HCT116 (cell line): ENCODE results near the gene NSMCE4A. TPM values are rescaled to one million over a fixed set of nuclear protein-coding genes. Genes with fewer than 3 reads are reported as not detected.

Experiments
- ATAC-seq: fragments of 200-7000 bp; cut with Tn5 transposase; 2 replicates; pipeline ENCODE4 v1.9.1; 2020; ENCODE audit warnings: mild to moderate bottlenecking, moderate library complexity
- BruUV-seq: library from RNA; stranded (reverse); fragments of 400-500 nt; replicated peaks from 2 replicates; lab custom pipeline; 2021; lab: Mats Ljungman, UMichigan
- CTCF ChIA-PET: fragments of 300-600 bp; sonication (Branson Sonifier 250); formaldehyde crosslinking; loops from one replicate; lab custom pipeline; 2021; ENCODE audit warnings: antibody characterized with exemption; lab: Charles Lee
- POLR2A ChIA-PET: fragments of 300-600, 350-600 bp; sonication (Branson Sonifier 250); formaldehyde crosslinking; loops from one replicate; lab custom pipeline; 2021; ENCODE audit warnings: antibody characterized with exemption; lab: Charles Lee
- RAD21 ChIA-PET, 2 experiments: fragments of 300-600 bp; sonication (Branson Sonifier 250); formaldehyde crosslinking; loops; one replicate each; lab custom pipeline; 2023; ENCODE audit warnings: low total read pairs in 2 of 2; ENCODE audit not compliant: uncharacterized antibody in 2 of 2, unreplicated experiment in 2 of 2, low non-redundant PET in 1 of 2; lab: Charles Lee
- DNase-seq: peaks from one replicate; pipeline ENCODE4 v3.0.0-alpha.2; 2010; ENCODE audit warnings: low read depth, low spot score
- H2AFZ ChIP-seq: fragments of 200-600 bp; shearing (Covaris generic), sonication (generic); 2 replicates; pipeline ENCODE4 v1.6.1; 2017; ENCODE audit warnings: low read depth, mixed run types, mixed read lengths, antibody characterized with exemption, low read length; ENCODE audit not compliant: poor library complexity, severe bottlenecking
- H3K27ac ChIP-seq: 2 replicates; pipeline ENCODE4 v1.5.1; 2012; ENCODE audit warnings: low read depth, low read length
- H3K27me3 ChIP-seq: fragments of 200-600 bp; sonication (generic); 2 replicates; pipeline ENCODE4 v1.6.1; 2016; ENCODE audit warnings: mixed run types, low read length, mixed read lengths; ENCODE audit not compliant: insufficient read depth
- H3K36me3 ChIP-seq, 2 experiments: fragments of 200-500 bp in 1 of 2; fragments of 200-600 bp in 1 of 2; sonication (Bioruptor generic) in 1 of 2; sonication (generic) in 1 of 2; 2 replicates each; pipeline versions ENCODE4 v1.5.1 to v1.6.1; 2014 to 2016; ENCODE audit warnings: low read length in 2 of 2, inconsistent platforms in 1 of 2, mixed read lengths in 1 of 2, mixed run types in 1 of 2; ENCODE audit not compliant: insufficient read depth in 2 of 2, control insufficient read depth in 1 of 2
- H3K4me1 ChIP-seq, 2 experiments: fragments of 200-600 bp in 1 of 2; sonication (generic) in 1 of 2; 2 replicates each; pipeline versions ENCODE4 v1.5.1 to v1.6.1; 2012 to 2017; ENCODE audit warnings: low read length in 2 of 2, inconsistent platforms in 1 of 2, mild to moderate bottlenecking in 1 of 2, mixed read lengths in 1 of 2, mixed run types in 1 of 2, moderate library complexity in 1 of 2; ENCODE audit not compliant: insufficient read depth in 2 of 2, control insufficient read depth in 1 of 2
- H3K4me2 ChIP-seq: fragments of 200-600 bp; sonication (generic); 2 replicates; pipeline ENCODE4 v1.6.1; 2017; ENCODE audit warnings: mixed run types, low read length, mixed read lengths
- H3K4me3 ChIP-seq, 2 experiments: fragments of 200-600 bp in 1 of 2; sonication (generic) in 1 of 2; replicated peaks in 1 of 2; 2 replicates each; pipeline ENCODE4 v1.5.1; 2011 to 2016; ENCODE audit warnings: low read length in 2 of 2, control low read depth in 1 of 2, low read depth in 1 of 2, mild to moderate bottlenecking in 1 of 2, mixed read lengths in 1 of 2, mixed run types in 1 of 2
- H3K79me2 ChIP-seq: fragments of 200-600 bp; sonication (generic); 2 replicates; pipeline ENCODE4 v1.6.1; 2017; ENCODE audit warnings: mild to moderate bottlenecking, mixed run types, low read length, moderate library complexity, mixed read lengths; ENCODE audit not compliant: insufficient read depth
- H3K9ac ChIP-seq: fragments of 200-600 bp; sonication (generic); 2 replicates; pipeline ENCODE4 v1.6.1; 2016; ENCODE audit warnings: low read length, mixed read lengths
- H3K9me2 ChIP-seq: fragments of 200-600 bp; sonication (generic), shearing (Covaris generic); 2 replicates; pipeline ENCODE4 v1.6.1; 2017; ENCODE audit warnings: mixed run types, mild to moderate bottlenecking, moderate library complexity; ENCODE audit not compliant: insufficient read depth
- H3K9me3 ChIP-seq, 2 experiments: fragments of 200-500 bp in 1 of 2; fragments of 200-600 bp in 1 of 2; sonication (Bioruptor generic) in 1 of 2; sonication (generic) in 1 of 2; 2 replicates each; pipeline ENCODE4 v1.6.1; 2014 to 2017; ENCODE audit warnings: low read length in 2 of 2, mixed read lengths in 2 of 2, inconsistent platforms in 1 of 2, low read depth in 1 of 2, mild to moderate bottlenecking in 1 of 2, mixed run types in 1 of 2, moderate library complexity in 1 of 2; ENCODE audit not compliant: control insufficient read depth in 1 of 2, insufficient read depth in 1 of 2
- H4K20me1 ChIP-seq: fragments of 200-600 bp; sonication (generic), shearing (Covaris generic); 2 replicates; pipeline ENCODE4 v1.6.1; 2017; ENCODE audit warnings: mixed run types, mild to moderate bottlenecking, moderate library complexity; ENCODE audit not compliant: insufficient read depth
- CEBPB ChIP-seq: IDR thresholded peaks from 2 replicates; pipeline ENCODE4 v1.6.1; 2012; ENCODE audit warnings: low read depth
- EZH2phosphoT487 ChIP-seq: fragments of 200-600 bp; IDR thresholded peaks from 2 replicates; pipeline ENCODE4 v1.6.1; 2018; ENCODE audit warnings: antibody characterized with exemption, borderline replicate concordance
- FOSL1 ChIP-seq: IDR thresholded peaks from 2 replicates; pipeline ENCODE4 v1.6.1; 2012; ENCODE audit warnings: low read depth
- POLR2A ChIP-seq: IDR thresholded peaks from 2 replicates; pipeline ENCODE4 v1.7.0; 2011; ENCODE audit warnings: borderline replicate concordance; ENCODE audit not compliant: insufficient read depth, insufficient read length; ENCODE audit errors: extremely low read depth
- REST ChIP-seq: IDR thresholded peaks from 2 replicates; pipeline ENCODE4 v1.6.1; 2012; ENCODE audit warnings: low read depth
- SIN3A ChIP-seq: IDR thresholded peaks from 2 replicates; pipeline ENCODE4 v1.6.1; 2012; ENCODE audit warnings: low read depth
- SP1 ChIP-seq: IDR thresholded peaks from 2 replicates; pipeline ENCODE4 v1.6.1; 2012; ENCODE audit warnings: low read depth
- SRF ChIP-seq: IDR thresholded peaks from 2 replicates; pipeline ENCODE4 v1.6.1; 2012; ENCODE audit warnings: low read depth
- TCF7L2 ChIP-seq: IDR thresholded peaks from 2 replicates; pipeline ENCODE4 v1.7.0; 2011; ENCODE audit warnings: borderline replicate concordance, inconsistent platforms; ENCODE audit not compliant: insufficient read depth, insufficient read length; ENCODE audit errors: extremely low read depth
- ZFX ChIP-seq: fragments of 450-650 bp; IDR thresholded peaks from 2 replicates; pipeline ENCODE4 v1.6.1; 2017
- ZNF274 ChIP-seq: fragments of 200-500 bp; sonication (Bioruptor generic); IDR thresholded peaks from 2 replicates; pipeline ENCODE4 v1.6.1; 2014; ENCODE audit warnings: mild to moderate bottlenecking, low read depth, low read length, inconsistent platforms
- intact Hi-C: fragments of 100-400 bp; cut with micrococcal nuclease; formaldehyde crosslinking; loops from 2 replicates; pipeline ENCODE4 v1.10.0; 2022
- total RNA-seq: library from RNA; stranded (reverse); gene quantifications from one replicate; pipeline ENCODE4 v1.2.1, GENCODE V29; 2021; ENCODE audit not compliant: unreplicated experiment
- TF ChIP-seq, protein P1 (sequence below), 3 experiments: fragments of 200-600 bp in 1 of 3; sonication (generic) in 1 of 3; IDR thresholded peaks in 2 of 3; conservative IDR thresholded peaks in 1 of 3; 2 replicates each; pipeline ENCODE4 v1.5.1; 2012 to 2017; ENCODE audit warnings: low read depth in 2 of 3, low read length in 2 of 3, antibody characterized with exemption in 1 of 3, borderline replicate concordance in 1 of 3, control low read depth in 1 of 3, mild to moderate bottlenecking in 1 of 3, mixed read lengths in 1 of 3, mixed run types in 1 of 3, moderate library complexity in 1 of 3; ENCODE audit not compliant: insufficient read depth in 1 of 3
- TF ChIP-seq, protein P2 (sequence below): IDR thresholded peaks from 2 replicates; pipeline ENCODE4 v1.6.1; 2012

Gene NSMCE4A
- total RNA-seq, 1 experiment from 2014 or later = 70.6 TPM

DNA sequence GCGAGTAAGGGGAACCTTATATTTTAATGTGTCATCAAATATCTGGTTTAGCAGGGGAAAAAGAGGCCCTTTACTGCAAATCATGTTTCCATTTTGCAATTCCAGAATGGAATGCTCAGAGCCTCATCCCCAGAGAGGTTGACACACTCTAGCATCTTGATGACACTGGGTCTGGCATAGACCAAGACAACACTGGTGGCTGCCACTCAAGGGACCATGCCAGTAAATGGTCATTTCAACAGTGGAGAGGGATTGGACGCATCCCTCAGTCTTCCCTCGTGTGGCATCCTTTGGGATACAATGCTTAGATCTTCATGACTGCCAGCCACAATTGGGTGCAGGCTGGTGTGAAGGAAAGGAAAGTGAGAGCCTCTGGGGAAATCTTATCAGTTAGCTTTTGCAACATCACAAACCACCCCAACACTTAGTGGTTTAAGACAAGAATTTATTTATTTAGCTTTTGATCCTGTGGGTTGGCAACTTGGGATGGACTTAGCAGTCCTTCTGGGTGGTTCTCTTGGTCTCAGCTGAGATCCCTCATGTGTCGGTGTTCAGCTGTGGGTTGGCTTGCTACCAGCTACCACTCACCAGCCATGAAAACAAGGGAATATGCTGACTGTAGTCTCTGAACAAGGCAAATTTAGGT, 35.5 kb upstream of the NSMCE4A start:
- no peak overlapping the region for H3K4me2 ChIP-seq
- H3K36me3 ChIP-seq = no peaks in the 10 kb centered on the region
- no peaks in the 10 kb centered on the region for H3K4me1 ChIP-seq
- RAD21 ChIA-PET = no interaction called here
- H3K27me3 ChIP-seq = no peaks in the 10 kb centered on the region
- CTCF ChIA-PET = no interaction called here
- POLR2A ChIA-PET = no interaction called here
- no peak overlapping the region for H3K4me3 ChIP-seq
- intact Hi-C loops = no loop called here
- no peak for TF ChIP-seq ZNF274
- TF ChIP-seq, protein P1, sequence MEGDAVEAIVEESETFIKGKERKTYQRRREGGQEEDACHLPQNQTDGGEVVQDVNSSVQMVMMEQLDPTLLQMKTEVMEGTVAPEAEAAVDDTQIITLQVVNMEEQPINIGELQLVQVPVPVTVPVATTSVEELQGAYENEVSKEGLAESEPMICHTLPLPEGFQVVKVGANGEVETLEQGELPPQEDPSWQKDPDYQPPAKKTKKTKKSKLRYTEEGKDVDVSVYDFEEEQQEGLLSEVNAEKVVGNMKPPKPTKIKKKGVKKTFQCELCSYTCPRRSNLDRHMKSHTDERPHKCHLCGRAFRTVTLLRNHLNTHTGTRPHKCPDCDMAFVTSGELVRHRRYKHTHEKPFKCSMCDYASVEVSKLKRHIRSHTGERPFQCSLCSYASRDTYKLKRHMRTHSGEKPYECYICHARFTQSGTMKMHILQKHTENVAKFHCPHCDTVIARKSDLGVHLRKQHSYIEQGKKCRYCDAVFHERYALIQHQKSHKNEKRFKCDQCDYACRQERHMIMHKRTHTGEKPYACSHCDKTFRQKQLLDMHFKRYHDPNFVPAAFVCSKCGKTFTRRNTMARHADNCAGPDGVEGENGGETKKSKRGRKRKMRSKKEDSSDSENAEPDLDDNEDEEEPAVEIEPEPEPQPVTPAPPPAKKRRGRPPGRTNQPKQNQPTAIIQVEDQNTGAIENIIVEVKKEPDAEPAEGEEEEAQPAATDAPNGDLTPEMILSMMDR (IDR thresholded peaks at IDR 0.05 in 2 of 3, conservative IDR thresholded peaks at IDR 0.05 in 1 of 3; ENCODE audit: borderline replicate concordance in 1 of 3, insufficient read depth in 1 of 3, low read depth in 2 of 3, low read length in 2 of 3) = no peak
- TF ChIP-seq, protein P2, sequence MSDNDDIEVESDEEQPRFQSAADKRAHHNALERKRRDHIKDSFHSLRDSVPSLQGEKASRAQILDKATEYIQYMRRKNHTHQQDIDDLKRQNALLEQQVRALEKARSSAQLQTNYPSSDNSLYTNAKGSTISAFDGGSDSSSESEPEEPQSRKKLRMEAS = no peak
- TF ChIP-seq SP1 = no peak
- TF ChIP-seq EZH2phosphoT487 = no peak
- TF ChIP-seq FOSL1 = no peak
- no peak for TF ChIP-seq CEBPB
- TF ChIP-seq SRF = no peak
- TF ChIP-seq TCF7L2 = no peak
- no peak for TF ChIP-seq SIN3A
- TF ChIP-seq ZFX = no peak
- no peak for TF ChIP-seq REST
- TF ChIP-seq POLR2A = no peak
- H3K9me3 ChIP-seq = no peaks in the 10 kb centered on the region
- no peak for DNase-seq
- H3K9me2 ChIP-seq = no peaks in the 10 kb centered on the region
- no peak overlapping the region for H3K27ac ChIP-seq
- no peak overlapping the region for H3K9ac ChIP-seq
- no peak overlapping the region for H2AFZ ChIP-seq
- BruUV-seq = no TSS peak
- H4K20me1 ChIP-seq = no peaks in the 10 kb centered on the region
- no peaks in the 10 kb centered on the region for H3K79me2 ChIP-seq
- no peak for ATAC-seq
